Measurements from ENCODE around the gene KCNK18. TPM values are rescaled to one million over a fixed set of nuclear protein-coding genes. Genes with fewer than 3 reads are reported as not detected.

Gene KCNK18
- total and polyA plus RNA-seq, 7 donors = not detected

GRCh38 chr10:117169480-117169879 is 27.8 kb upstream of the KCNK18 start:
- peaks cover 3% of the 10 kb centered on the region for H3K4me1 ChIP-seq
- no peak for TF ChIP-seq CTCF (IDR thresholded peaks at IDR 0.05)
- DNase-seq (no peak), ATAC-seq (no peak)
- no peak overlapping the region for H3K4me3 ChIP-seq
- H3K27ac ChIP-seq = no peak overlapping the region
- intact Hi-C loops (cut with DNase I) = loop anchor here in 1 of 2 donors (5.0 kb wide), 1 partner anchor 487 kb away; no protein-coding TSS in a partner anchor
- H3K36me3 ChIP-seq (ENCODE audit: insufficient read depth in 1 of 2, low read depth in 1 of 2) = no peaks in the 10 kb centered on the region
- no peaks in the 10 kb centered on the region for H3K9me3 ChIP-seq
- 28 to 39% (median 30%) methylated on average over 2 of the region's 2 CpGs for WGBS, 3 donors
- H3K27me3 ChIP-seq (ENCODE audit: insufficient read depth in 3 of 3, low read length in 2 of 3) = peaks cover 10 to 96% (median 28%) of the 10 kb centered on the region in 3 donors

- 10 to 24% (median 19%) methylated on average over 6 of the region's 6 CpGs for WGBS, 3 donors
- Histone ChIP-seq H3K9me3 (no peaks in the 10 kb centered on the region), H3K27me3 (ENCODE audit: insufficient read depth in 3 of 3, low read length in 2 of 3) (peaks cover 10 to 94% (median 25%) of the 10 kb centered on the region in 3 donors), H3K4me3 (no peak overlapping the region), H3K27ac (no peak overlapping the region), H3K36me3 (ENCODE audit: insufficient read depth in 1 of 2, low read depth in 1 of 2) (no peaks in the 10 kb centered on the region), H3K4me1 (peaks cover 9% of the 10 kb centered on the region)
- DNase-seq (no peak), ATAC-seq (no peak)
- no peak for TF ChIP-seq CTCF (IDR thresholded peaks at IDR 0.05)
- intact Hi-C loops (cut with DNase I) = loop anchor here in 1 of 2 donors (10.0 kb wide), 1 partner anchor 485 kb away; no protein-coding TSS in a partner anchor
Measured at GRCh38 chr10:117170244-117170643, 27.0 kb upstream of the KCNK18 start.

GRCh38 chr10:117174439-117175214 is 22.7 kb upstream of the KCNK18 start:
- TF ChIP-seq CTCF (IDR thresholded peaks at IDR 0.05) = peak; percentile 67

GRCh38 chr10:117175215-117175900 is 21.9 kb upstream of the KCNK18 start:
- Histone ChIP-seq H3K4me3 (peak overlapping the region; percentile 50), H3K27ac (no peak overlapping the region), H3K4me1 (peaks cover 10% of the 10 kb centered on the region), H3K27me3 (ENCODE audit: insufficient read depth in 3 of 3, low read length in 2 of 3) (peaks cover 0 to 67% (median 10%) of the 10 kb centered on the region in 3 donors), H3K36me3 (ENCODE audit: insufficient read depth in 1 of 2, low read depth in 1 of 2) (no peaks in the 10 kb centered on the region), H3K9me3 (no peaks in the 10 kb centered on the region)
- no peak for TF ChIP-seq CTCF (IDR thresholded peaks at IDR 0.05)
- intact Hi-C loops (cut with DNase I) = loop anchor here in 1 of 2 donors (2.0 to 10.0 kb wide), 2 partner anchors 379 to 491 kb away; no protein-coding TSS in a partner anchor
- DNase-seq (peak; percentile 25 to 57), ATAC-seq (peak; percentile 26 to 54 (median 34))
- 1% methylated on average over 45 to 46 of the region's 46 CpGs for WGBS, 3 donors

More at GRCh38 chr10:117174439-117175214, 22.7 kb upstream of the KCNK18 start:
- H3K9me3 ChIP-seq = no peaks in the 10 kb centered on the region
- intact Hi-C loops (cut with DNase I) = loop anchor here (1.0 to 10.0 kb wide), 3 partner anchors 377 to 490 kb away; no protein-coding TSS in a partner anchor
- peak; percentile 67 to 90 (median 78) for ATAC-seq
- DNase-seq = peak; percentile 58 to 66
- WGBS, 3 donors = 8 to 11% (median 9%) methylated on average over 16 of the region's 16 CpGs
- H3K4me1 ChIP-seq = peaks cover 10% of the 10 kb centered on the region
- H3K27ac ChIP-seq = no peak overlapping the region
- H3K36me3 ChIP-seq (ENCODE audit: insufficient read depth in 1 of 2, low read depth in 1 of 2) = no peaks in the 10 kb centered on the region
- H3K4me3 ChIP-seq = peak overlapping the region; percentile 50
- peaks cover 0 to 75% (median 10%) of the 10 kb centered on the region in 3 donors for H3K27me3 ChIP-seq (ENCODE audit: insufficient read depth in 3 of 3, low read length in 2 of 3)

Measured in psoas muscle (tissue), 8 donors.